Bone marrow (tissue), 2 donors: Measurements from ENCODE around the gene SHPK.

Experiments
- DNase-seq, 2 donors: peaks; one replicate each; lab custom pipeline; 2025; lab: John Stamatoyannopoulos, UW

Gene SHPK

DNA sequence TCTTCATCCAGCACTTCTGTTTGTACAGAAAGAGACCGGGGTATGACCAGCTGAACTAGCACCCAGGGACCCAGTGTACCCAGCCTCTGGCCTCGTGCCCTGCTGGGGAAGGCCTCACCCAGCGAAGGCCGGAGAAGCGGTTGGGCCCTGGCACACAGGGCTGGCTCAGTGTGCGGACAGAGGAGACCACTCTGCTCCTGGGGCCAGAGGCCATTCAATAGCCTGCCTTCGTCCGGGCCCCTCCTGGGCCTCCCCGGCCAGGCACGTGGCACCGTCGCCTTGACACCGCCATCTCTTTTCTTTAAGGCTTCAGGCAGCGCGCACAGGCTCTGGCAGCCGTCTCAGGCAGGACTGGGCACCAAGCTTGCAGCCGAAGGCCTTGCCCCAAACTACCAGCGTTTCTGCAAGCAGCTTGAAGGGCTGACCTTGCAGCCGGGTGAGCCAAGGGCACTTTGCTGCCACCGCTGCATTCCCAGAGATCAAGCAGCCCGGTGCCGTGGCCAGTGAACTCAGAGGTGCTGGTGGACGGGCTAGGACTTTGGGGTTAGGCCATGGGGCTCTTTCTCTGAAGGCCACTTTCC is 24.4 kb upstream of the SHPK start:
- no peak for DNase-seq

- no peak for DNase-seq
These were observed 23.6 kb upstream of the SHPK start for GRCh38 chr17:3659541-3660111.

DNA sequence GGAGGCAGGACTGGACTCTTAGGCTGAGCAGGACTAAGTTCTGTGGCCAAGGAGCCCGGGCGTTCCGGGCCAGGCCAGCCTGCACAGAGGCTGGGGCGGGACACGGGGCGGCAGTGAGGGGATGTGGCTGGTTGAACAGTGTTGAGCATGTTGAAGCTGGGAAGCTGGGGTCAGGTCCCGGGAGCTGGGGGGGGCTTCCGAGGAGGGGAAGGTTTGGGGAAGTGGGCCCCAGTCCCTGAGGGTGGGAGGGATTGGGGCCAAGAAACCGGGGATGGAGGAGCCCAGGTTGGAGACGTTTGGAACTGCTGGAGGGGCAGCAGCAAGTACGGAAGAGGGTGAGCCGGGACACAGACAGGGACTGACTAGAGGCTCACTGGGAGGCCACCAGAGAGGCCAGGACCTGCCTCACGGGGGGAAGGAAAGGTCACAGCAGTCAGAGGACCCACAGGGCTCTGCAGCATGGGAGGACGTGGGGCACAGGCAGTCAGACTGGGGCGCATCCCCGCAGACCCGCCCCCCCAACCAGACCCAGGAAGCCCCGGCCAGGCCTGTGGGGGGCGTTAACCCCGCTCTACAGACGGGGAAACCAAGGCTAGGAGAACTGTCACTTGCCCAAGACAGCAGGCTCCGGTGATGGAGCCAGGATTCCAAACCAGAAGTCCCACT is 22.9 kb upstream of the SHPK start:
- DNase-seq, result no peak

GRCh38 chr17:3657874-3658783 is 22.1 kb upstream of the SHPK start:
- no peak for DNase-seq

DNA sequence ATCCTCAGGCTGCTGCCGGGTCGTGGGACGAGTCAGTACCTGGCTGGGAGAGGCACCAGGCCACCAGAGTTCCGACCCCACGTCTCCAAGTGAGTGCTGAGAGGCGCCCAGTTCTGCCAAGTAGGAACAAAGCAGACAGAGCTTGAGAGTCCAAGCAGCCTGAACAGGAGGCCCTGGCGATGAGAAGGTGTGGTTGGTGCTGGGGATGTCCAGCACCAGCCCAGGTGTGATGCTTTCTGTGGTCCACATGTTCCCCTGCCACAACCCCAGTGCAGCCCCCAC is 21.5 kb upstream of the SHPK start:
- DNase-seq, result no peak

DNA sequence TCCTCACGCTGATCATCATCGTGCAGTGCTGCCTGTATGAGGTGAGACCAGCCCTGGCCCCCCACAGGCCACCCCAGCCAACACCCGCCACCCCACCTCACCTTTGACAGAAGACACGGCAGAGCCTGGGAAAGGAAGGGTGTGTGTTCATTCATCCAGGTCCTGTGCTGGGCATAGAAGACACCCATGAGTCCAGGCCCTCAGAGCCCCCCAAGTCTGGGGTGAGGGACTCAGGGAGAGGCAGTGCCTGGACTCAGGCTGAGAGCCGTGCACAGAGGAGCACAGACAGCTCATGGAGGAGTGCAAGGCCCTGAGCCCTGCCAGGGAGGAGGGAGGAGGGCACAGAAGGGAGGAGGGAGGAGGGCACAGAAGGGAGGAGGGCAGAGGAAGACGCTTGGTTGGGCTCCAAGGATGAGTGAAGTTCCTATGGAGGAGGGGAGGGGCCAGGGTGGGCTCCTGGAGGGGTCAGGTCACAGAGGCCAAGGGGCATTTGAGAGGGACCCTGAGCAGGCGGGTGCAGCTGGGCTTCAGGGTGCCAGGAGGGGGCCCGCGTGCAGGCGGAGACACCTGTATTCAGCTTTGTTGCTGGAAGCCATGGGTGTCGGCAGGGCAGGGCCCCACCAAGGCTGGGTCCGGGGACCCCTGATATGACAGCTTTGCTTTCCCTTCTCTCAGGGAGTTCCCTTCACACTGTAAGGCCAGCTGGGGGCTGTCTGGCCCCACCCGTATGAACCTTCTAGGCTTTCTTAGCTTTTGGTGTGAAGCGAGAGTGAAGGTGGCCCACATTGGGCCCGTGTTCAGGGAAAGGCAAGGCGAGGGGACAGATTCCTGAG is 20.9 kb upstream of the SHPK start:
- DNase-seq, result no peak

DNA sequence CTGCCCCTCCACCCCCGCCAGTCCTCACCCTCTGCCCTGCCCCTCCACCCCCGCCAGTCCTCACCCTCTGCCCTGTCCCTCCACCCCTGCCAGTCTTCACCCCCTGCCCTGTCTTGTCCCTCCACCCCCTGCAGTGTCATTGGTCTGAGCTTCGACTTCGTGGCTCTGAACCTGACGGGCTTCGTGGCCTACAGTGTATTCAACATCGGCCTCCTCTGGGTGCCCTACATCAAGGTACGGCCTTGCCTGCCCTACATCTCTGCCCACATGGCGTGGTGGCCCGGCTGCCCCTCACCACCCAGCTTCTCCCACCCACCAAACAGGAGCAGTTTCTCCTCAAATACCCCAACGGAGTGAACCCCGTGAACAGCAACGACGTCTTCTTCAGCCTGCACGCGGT is 20.3 kb upstream of the SHPK start:
- DNase-seq, result no peak

DNA sequence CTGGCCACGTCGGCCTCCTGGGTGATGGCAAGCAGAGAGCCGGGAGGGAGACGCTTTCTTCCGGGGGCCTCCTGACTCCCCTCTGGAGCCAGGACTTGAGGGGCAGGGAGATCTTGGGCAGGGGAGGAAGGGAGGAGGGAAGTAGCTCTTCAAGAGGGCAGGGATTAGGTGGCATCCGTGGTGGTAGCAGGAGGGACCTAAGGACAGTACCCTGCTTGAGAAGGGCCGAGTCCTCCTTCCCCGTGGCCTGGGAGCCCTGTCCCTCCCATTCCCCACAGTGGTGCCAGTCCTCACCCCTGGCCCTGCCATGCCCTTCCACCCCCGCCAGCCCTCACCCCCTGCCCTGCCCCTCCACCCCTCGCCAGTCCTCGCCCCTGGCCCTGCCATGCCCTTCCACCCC is 19.7 kb upstream of the SHPK start:
- no peak for DNase-seq

- no peak for DNase-seq
These were observed 11.9 kb upstream of the SHPK start for GRCh38 chr17:3647769-3648555.

DNA sequence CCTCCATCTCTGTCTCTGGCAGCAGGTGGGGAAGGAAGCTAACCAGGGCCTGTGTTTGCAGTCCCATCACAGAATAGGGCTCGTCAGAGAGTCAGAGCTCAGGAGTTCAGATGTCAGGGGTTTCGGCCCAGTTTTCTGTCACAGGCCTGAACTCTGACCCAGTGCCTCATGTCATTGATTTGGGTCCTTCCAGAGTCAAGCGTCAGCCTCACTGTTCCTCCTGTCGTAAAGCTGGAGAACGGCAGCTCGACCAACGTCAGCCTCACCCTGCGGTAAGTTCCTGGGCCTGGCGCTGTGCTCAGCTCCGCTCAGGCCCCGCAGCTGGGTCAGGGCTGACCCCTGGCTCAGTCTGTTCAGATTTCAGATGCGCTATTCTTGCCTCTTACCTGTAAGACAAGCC is 11.2 kb upstream of the SHPK start:
- DNase-seq, result no peak

- no peak for DNase-seq
These were observed 9.3 kb upstream of the SHPK start for GRCh38 chr17:3645310-3645709.

- no peak for DNase-seq
These were observed 7.9 kb upstream of the SHPK start for GRCh38 chr17:3643889-3644349.

- no peak for DNase-seq
These were observed 5.9 kb upstream of the SHPK start for GRCh38 chr17:3641717-3642486.

DNA sequence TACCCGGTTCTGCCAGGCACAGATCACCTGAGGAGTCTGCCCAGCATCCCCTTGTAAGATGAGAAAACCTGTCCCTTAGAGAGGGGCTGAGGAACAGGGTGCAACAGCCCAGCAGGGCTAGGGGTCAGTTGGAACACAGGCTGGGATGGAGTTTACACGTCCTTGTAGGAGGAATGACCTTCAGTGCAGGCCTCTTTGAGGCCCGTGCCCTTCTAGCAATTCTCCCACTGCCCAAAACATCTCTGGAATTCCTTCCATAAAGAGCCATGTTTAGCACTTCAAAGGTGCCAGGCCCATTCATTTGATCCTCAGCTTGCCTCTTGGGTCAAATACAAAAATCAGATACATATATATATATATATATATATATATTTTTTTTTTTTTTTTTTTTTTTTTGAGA is 5.0 kb upstream of the SHPK start:
- no peak for DNase-seq

- peak in 1 of 2 donors; percentile 66 for DNase-seq
These were observed 4.0 kb upstream of the SHPK start for GRCh38 chr17:3639981-3640596.

DNA sequence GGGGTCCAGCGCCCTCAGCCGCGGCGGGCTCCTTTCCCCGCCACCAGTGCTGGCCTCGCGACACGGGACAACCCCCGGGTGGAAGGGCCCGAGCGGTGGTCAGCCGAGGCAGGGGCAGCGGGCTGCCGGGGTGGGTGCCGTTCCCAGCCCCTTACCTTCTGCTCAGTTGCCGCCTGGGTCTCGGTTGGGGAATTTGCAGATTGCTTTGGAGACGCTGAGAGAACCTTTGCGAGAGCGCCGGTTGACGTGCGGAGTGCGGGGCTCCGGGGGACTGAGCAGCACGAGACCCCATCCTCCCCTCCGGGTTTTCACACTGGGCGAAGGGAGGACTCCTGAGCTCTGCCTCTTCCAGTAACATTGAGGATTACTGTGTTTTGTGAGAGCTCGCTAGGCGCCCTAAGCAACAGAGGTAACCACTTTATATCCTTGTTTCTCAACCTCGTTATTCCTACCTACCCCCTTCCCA is 891 bp upstream of the SHPK start:
- no peak for DNase-seq

GRCh38 chr17:3635474-3636153 is 436 bp downstream of the SHPK start:
- DNase-seq, result no peak

DNA sequence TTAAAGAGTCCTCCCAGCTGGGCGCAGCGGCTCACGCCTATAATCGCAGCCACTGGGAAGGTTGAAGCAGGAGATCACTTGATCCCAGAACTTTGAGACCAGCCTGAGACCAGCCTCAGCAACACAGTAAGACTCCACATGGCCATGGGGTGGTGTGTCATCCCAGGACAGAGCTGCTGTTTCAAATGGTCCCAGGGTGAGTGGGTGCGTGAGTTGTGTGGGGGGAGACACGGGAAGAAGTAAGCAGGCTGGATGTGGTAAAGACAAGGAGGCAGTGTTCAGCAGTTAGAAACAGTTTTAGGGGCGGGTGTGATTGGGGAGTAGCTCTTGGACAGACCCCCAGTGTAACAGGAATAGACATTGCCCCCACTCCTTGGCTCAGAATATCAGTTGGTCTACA is 3.8 kb downstream of the SHPK start:
- DNase-seq, result no peak

DNA sequence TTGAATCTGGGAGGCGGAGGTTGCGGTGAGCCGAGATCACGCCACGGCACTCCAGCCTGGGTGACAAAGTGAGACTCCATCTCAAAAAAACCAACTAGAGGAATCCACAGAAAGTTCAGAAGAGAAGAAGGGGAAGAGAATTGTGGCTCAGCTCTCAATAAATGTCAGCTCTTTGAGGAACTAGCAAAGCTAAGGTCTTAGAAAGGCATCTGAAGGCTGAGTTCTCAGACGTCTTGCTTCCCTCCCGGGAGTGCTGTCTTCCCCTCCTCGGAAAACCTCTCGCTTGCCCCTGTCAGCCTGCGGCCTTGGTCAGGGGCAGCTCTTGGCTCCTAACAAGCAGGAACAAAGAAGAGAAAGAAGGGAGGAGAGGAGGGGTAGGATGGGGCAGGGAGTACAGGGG is 5.3 kb downstream of the SHPK start:
- no peak for DNase-seq
